ENCODE measurements around the gene ADCY7. TPM values are rescaled to one million over a fixed set of nuclear protein-coding genes. Genes with fewer than 3 reads are reported as not detected.

The ADCY7 gene
- total RNA-seq, 1 experiment from 2014 or later: 4.2 TPM

- DNase-seq (ENCODE audit: low read depth, low spot score): no peak
- in situ Hi-C loops (cut with HindIII; ENCODE audit: low pct_unique_long_range_greater_than_20kb, low sequenced_read_pairs): no loop called here
Observed at GRCh38 chr16:50313596-50314478, 47.5 kb downstream of the ADCY7 start.

GRCh38 chr16:50314665-50315064 lies 48.3 kb downstream of the ADCY7 start:
- DNase-seq (ENCODE audit: low read depth, low spot score): no peak
- in situ Hi-C loops (cut with HindIII; ENCODE audit: low pct_unique_long_range_greater_than_20kb, low sequenced_read_pairs): no loop called here

DNA sequence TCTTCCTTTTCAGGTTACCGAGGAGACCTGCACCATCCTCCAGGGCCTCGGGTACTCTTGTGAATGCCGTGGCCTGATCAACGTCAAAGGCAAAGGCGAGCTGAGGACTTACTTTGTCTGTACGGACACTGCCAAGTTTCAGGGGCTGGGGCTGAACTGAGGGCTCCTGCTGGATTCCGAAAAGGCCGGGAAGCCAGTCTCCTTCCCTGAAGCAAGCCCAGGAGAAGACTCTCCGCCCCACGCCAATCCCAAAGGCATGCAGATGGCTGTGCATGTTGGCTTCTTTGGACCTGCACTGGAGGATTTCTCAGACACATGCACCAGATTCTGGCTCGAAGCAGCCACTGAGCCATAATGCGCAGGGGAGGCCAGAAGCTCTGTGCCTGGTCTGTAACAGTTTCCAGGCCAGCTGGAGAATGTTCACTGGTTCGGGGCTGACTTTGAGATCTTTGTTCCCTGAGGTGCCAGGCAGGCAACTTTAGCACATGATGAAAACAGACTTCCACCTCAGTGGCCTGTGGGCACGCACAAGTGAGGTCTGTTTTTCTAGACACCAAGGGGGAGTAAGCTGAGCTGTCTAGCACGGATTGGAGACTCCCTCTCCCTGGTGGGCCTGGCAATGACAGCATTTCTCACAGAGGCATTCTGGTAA lies 49.1 kb downstream of the ADCY7 start:
- peak; percentile 4 for DNase-seq (ENCODE audit: low read depth, low spot score)
- in situ Hi-C loops (cut with HindIII; ENCODE audit: low pct_unique_long_range_greater_than_20kb, low sequenced_read_pairs): no loop called here

- DNase-seq (ENCODE audit: low read depth, low spot score): no peak
- in situ Hi-C loops (cut with HindIII; ENCODE audit: low pct_unique_long_range_greater_than_20kb, low sequenced_read_pairs): no loop called here
Observed at GRCh38 chr16:50316102-50316847, 49.9 kb downstream of the ADCY7 start.

DNA sequence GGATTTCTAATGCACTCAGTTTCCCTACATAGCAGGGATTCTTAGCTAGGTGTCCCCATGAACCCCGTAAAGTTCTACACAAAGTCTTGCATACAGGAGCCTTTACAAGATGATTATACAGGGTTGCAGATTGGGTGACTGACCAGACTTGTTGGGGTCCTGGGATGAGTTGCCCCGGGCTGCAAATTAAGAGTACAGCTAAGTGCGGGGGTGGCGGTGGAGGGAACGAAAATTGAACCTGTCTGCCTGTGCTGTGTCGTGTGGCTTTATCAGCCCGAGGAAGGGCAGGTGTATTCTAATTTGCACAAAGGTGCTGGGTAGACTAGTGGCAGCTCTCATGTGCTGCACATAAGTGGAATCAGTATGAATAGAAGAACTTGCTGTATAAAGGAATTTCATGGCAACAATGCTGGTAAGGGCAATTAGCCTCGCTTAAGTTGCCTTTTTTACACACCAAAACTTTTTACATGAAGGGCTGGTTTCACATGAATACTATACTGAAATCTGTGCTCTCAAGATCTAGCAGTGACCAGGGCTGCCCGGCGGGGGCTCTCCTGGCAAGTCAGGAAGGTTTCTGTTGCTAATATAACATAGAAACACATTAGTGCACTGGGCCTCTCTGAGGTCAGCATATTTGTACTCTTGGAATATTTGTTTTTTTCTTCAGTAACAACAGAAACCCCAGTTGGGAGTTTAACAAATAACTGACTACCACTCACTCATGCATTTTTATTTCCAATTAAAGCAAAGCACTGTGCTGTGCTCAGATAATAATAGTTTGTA lies 50.7 kb downstream of the ADCY7 start:
- no peak for DNase-seq (ENCODE audit: low read depth, low spot score)
- in situ Hi-C loops (cut with HindIII; ENCODE audit: low pct_unique_long_range_greater_than_20kb, low sequenced_read_pairs): no loop called here

- no peak for DNase-seq (ENCODE audit: low read depth, low spot score)
- in situ Hi-C loops (cut with HindIII; ENCODE audit: low pct_unique_long_range_greater_than_20kb, low sequenced_read_pairs): no loop called here
Observed at GRCh38 chr16:50318796-50319578, 52.6 kb downstream of the ADCY7 start.

DNA sequence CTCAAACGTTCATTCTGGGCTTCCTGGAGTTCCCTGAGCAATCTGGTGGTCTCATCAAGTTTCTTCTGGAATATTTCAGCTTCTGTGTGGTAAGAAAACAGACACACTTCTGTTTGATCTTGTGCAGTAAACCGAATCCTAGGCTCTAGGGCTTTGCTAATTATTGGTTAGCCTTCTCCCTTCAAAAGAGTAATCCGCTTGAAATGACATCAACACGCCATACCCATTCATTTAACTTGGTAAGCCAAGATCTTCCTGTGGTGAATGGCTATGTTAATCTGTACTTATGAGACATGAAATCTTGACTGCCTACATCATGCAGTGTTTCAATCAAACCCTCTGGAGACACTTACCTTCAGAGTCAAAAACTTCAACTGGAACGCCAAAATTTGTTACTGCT lies 54.0 kb downstream of the ADCY7 start:
- in situ Hi-C loops (cut with HindIII; ENCODE audit: low pct_unique_long_range_greater_than_20kb, low sequenced_read_pairs): no loop called here
- DNase-seq (ENCODE audit: low read depth, low spot score): no peak

- in situ Hi-C loops (cut with HindIII; ENCODE audit: low pct_unique_long_range_greater_than_20kb, low sequenced_read_pairs): no loop called here
- no peak for DNase-seq (ENCODE audit: low read depth, low spot score)
Observed at GRCh38 chr16:50322333-50322732, 56.0 kb downstream of the ADCY7 start.

- DNase-seq (ENCODE audit: low read depth, low spot score): peak; percentile 30
- in situ Hi-C loops (cut with HindIII; ENCODE audit: low pct_unique_long_range_greater_than_20kb, low sequenced_read_pairs): no loop called here
Observed at GRCh38 chr16:50323335-50324011, 57.1 kb downstream of the ADCY7 start.

- no peak for DNase-seq (ENCODE audit: low read depth, low spot score)
- in situ Hi-C loops (cut with HindIII; ENCODE audit: low pct_unique_long_range_greater_than_20kb, low sequenced_read_pairs): no loop called here
Observed at GRCh38 chr16:50324345-50324744, 58.0 kb downstream of the ADCY7 start.

DNA sequence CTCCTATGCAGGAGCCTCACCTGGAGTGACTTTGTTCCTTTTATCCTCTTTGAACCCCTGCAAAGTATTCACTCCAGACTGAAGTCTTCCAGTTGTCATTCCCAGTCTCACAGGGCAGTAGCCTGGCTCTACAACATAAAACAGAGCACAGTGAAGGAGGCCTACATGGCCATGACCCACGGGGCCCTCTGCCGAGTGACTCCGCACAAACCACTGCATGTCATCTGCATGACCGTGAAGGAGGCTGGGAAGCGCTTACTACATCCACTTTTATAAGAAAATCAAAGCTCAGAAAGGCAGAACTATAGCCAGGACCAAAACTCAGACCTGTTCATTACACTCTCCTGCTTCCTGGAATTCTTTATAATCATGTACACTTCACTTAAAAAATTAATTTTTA lies 59.9 kb downstream of the ADCY7 start:
- no peak for DNase-seq (ENCODE audit: low read depth, low spot score)
- in situ Hi-C loops (cut with HindIII; ENCODE audit: low pct_unique_long_range_greater_than_20kb, low sequenced_read_pairs): no loop called here

- peak; percentile 53 for DNase-seq (ENCODE audit: low read depth, low spot score)
- in situ Hi-C loops (cut with HindIII; ENCODE audit: low pct_unique_long_range_greater_than_20kb, low sequenced_read_pairs): no loop called here
Observed at GRCh38 chr16:50326835-50327465, 60.6 kb downstream of the ADCY7 start.

DNA sequence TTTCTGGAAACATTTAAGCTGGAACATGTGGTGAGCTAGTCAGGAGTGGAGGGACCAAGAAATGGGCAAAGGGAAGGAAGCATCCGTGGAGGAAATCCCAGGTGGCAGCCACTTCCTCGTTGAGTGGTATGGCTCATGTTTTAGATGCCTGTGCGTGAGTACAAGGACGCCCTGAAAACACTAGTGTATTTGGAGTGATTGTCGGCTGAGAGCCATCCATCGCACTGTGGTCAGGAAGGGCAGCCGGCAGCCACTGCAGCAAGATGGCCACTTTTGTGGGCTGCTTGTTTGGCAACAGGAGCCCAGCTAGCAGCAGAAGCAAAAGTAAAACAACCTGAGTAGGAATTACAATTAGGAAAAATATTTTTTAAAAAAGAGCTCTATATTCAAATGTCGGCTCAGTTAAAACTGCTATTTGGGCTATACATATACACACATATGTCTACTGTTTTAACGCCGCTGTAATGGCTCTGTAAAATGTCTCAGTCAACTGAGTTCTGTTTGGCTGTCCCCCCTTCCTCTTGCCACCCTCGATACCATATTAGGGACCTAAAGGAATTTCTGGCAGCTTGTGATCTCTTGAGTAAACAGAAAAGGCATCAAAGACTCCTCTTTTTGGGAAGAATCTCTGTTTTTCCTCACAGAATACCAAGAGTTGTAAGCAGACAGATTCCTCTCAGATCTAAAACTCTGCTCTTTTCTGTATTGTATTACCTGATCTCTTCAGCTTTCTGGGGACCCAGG lies 63.3 kb downstream of the ADCY7 start:
- in situ Hi-C loops (cut with HindIII; ENCODE audit: low pct_unique_long_range_greater_than_20kb, low sequenced_read_pairs): no loop called here
- no peak for DNase-seq (ENCODE audit: low read depth, low spot score)

DNA sequence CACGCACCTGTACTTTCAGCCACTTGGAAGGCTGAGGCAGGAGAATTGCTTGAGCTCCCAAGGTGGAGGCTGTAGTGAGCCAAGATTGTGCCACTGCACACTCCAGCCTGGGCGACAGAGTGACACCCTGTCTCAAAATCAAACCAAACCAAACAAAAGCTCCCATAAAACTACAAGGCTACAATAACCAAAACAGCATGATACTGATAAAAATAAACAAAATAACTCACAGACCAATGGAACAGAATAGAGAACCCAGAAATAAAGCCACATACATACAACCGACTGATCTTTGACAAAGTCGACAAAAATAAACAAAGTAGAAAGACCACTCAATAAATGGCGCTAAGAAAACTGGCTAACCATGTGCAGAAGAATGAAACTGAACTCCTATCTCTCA lies 65.2 kb downstream of the ADCY7 start:
- no peak for DNase-seq (ENCODE audit: low read depth, low spot score)
- in situ Hi-C loops (cut with HindIII; ENCODE audit: low pct_unique_long_range_greater_than_20kb, low sequenced_read_pairs): no loop called here

GRCh38 chr16:50332599-50332998 lies 66.2 kb downstream of the ADCY7 start:
- DNase-seq (ENCODE audit: low read depth, low spot score): no peak
- in situ Hi-C loops (cut with HindIII; ENCODE audit: low pct_unique_long_range_greater_than_20kb, low sequenced_read_pairs): no loop called here

All from SK-MEL-5 (cell line).